ENCODE data around the gene RNF150.
"Not testable (repeated sequence)": the region's sequence is repeated elsewhere in the genome, so short reads cannot be mapped to it uniquely, and the experiment has no call there.

RNF150 gene

DNA sequence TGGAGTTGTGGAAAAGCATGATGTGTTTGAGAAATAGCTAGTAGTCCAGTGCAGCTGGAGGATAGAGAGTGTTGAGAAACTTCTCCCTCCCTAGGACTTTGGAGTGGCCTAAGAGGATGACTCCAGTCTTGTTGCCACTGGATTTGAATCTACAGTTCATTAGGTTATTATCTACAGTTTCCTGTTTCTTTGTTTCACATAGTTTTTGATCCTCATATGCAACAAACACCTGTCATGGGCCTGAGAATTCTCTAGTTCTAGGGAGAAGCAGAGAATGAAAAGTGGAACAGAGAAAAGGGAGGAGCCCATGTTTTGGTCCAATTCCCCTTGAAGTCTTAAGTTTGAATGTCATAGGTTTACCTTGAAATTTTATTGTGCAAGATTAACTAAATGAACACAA, 303.4 kb downstream of the RNF150 start:
- H3K27me3 Mint-ChIP-seq (ENCODE audit: low read depth, poor library complexity) = peaks cover 14% of the 10 kb centered on the region
- H3K27ac Mint-ChIP-seq = no peak overlapping the region
- no peaks in the 10 kb centered on the region for H3K36me3 Mint-ChIP-seq (ENCODE audit: low read depth)
- TF ChIP-seq, protein P1, sequence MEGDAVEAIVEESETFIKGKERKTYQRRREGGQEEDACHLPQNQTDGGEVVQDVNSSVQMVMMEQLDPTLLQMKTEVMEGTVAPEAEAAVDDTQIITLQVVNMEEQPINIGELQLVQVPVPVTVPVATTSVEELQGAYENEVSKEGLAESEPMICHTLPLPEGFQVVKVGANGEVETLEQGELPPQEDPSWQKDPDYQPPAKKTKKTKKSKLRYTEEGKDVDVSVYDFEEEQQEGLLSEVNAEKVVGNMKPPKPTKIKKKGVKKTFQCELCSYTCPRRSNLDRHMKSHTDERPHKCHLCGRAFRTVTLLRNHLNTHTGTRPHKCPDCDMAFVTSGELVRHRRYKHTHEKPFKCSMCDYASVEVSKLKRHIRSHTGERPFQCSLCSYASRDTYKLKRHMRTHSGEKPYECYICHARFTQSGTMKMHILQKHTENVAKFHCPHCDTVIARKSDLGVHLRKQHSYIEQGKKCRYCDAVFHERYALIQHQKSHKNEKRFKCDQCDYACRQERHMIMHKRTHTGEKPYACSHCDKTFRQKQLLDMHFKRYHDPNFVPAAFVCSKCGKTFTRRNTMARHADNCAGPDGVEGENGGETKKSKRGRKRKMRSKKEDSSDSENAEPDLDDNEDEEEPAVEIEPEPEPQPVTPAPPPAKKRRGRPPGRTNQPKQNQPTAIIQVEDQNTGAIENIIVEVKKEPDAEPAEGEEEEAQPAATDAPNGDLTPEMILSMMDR (IDR thresholded peaks at IDR 0.05) = no peak
- peaks cover 13% of the 10 kb centered on the region for H3K9me3 Mint-ChIP-seq
- no peaks in the 10 kb centered on the region for H3K4me1 Mint-ChIP-seq
- DNase-seq = no peak
- no peak overlapping the region for H3K4me3 Mint-ChIP-seq

DNA sequence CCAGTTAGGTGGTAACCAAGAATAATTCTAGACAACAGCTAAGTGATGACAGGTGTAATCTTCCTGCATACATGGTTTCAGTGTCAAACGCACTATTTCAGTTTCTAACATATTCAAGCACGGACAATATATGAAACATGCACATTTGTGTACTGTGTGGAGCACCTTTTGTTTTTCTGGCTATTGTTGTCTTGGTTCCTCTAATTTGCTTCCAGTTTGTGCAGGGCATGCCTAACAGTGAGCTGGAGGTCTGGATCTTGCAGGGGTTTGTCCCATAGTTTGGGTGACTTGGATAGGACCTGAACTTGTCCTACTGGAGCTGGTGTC, 306.6 kb downstream of the RNF150 start:
- Mint-ChIP-seq H3K4me3 (no peak overlapping the region), H3K9me3 (peaks cover 20% of the 10 kb centered on the region)
- TF ChIP-seq, protein P1 (IDR thresholded peaks at IDR 0.05) = no peak

DNA sequence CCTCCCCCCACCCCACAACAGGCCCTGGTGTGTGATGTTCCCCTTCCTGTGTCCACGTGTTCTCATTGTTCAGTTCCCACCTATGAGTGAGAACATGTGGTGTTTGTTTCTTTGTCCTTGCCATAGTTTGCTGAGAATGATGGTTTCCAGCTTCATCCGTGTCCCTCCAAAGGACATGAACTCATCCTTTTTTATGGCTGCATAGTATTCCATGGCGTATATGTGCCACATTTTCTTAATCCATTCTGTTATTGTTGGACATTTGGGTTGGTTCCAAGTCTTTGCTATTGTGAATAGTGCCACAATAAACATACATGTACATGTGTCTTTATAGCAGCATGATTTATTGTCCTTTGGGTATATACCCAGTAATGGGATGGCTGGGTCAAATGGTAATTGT, 312.7 kb downstream of the RNF150 start:
- not testable (repeated sequence) for H3K36me3 Mint-ChIP-seq (ENCODE audit: low read depth); H3K4me3 Mint-ChIP-seq; H3K4me1 Mint-ChIP-seq; H3K27me3 Mint-ChIP-seq (ENCODE audit: low read depth, poor library complexity); H3K27ac Mint-ChIP-seq; DNase-seq
- H3K9me3 Mint-ChIP-seq = peaks cover 10% of the 10 kb centered on the region

More for the DNA sequence above, 306.6 kb downstream of the RNF150 start:
- Mint-ChIP-seq H3K36me3 (ENCODE audit: low read depth) (no peaks in the 10 kb centered on the region), H3K4me1 (no peaks in the 10 kb centered on the region), H3K27me3 (ENCODE audit: low read depth, poor library complexity) (peaks cover 11% of the 10 kb centered on the region), H3K27ac (no peak overlapping the region)
- no peak for DNase-seq

DNA sequence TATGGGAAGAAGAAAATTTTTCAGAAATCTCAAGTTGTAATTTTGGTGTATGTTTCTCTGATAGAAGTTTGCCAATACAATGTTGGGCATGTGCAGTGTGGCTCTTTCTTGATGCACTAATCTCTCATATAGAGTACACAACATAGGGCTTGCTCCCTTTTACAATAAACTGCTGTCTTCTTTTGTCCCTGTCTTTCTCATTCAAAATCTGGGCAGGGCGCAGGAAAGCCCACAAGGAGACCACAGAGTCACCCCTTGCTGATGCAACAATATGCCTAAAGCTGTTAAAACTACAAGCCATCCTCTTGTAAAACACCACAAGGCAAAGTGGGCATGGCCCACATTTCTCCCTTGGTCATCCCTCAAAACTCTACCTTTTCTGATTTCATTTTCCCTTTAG, 313.7 kb downstream of the RNF150 start:
- Mint-ChIP-seq H3K9me3 (peaks cover 5% of the 10 kb centered on the region), H3K27me3 (ENCODE audit: low read depth, poor library complexity) (peaks cover 13% of the 10 kb centered on the region), H3K4me1 (no peaks in the 10 kb centered on the region), H3K36me3 (ENCODE audit: low read depth) (no peaks in the 10 kb centered on the region), H3K27ac (no peak overlapping the region), H3K4me3 (no peak overlapping the region)
- no peak for DNase-seq
- TF ChIP-seq, protein P1 (IDR thresholded peaks at IDR 0.05) = no peak

DNA sequence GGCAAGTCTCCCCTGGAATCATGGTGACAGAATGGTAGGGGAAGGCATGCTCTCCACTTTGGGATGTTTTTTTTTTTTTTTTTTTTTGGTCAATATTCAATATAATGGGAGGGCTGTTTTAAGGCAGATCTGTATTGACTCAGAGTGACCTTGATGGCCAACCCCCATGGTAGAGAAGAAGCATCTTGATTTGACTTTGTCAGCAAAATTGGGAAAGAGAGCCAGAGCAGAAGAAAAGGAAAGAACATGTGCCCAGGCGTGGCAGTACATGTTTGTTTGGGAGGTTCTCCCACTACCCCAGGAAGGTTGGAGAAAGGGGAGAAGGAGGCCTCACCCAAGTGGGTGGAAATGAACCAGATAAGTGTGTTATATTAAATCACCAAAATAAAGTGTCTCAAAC, 314.8 kb downstream of the RNF150 start:
- DNase-seq = no peak
- Mint-ChIP-seq H3K9me3 (peaks cover 5% of the 10 kb centered on the region), H3K27me3 (ENCODE audit: low read depth, poor library complexity) (peaks cover 13% of the 10 kb centered on the region), H3K27ac (no peak overlapping the region), H3K4me1 (no peaks in the 10 kb centered on the region), H3K4me3 (no peak overlapping the region), H3K36me3 (ENCODE audit: low read depth) (no peaks in the 10 kb centered on the region)
- TF ChIP-seq, protein P1 (IDR thresholded peaks at IDR 0.05) = no peak

DNA sequence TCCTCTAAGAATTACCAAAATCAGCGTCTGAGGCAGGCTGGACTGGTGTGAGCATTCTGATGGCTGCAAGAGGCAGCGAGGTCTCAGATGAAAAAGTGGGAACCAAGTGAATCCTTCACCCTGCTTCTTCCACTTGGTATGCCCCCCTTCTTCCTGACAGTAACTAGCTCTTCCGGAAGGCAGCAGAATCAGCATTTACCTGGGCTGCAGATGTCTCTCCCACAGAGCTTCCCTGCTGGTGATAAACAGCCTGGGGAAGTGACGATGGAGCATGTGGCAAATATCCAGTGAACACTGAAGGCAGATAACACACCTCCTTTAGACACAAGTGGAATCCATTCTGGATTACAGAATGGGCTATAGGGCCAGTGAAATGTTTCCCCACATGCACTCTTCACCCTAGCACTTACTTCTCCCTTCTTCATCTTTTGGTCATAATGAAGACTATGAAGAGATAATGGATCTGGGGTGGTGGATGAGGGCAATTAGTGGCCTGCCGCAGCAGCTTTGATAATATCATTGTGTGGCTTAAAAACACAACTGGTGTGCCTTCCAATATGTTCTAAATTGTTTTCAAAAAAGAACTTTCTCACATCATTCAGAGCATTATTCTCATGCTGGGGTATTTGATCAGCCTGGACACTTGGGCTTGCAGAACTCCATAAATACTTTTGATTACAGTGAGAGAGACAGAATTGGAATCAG, 316.3 kb downstream of the RNF150 start:
- DNase-seq = no peak
- no peak overlapping the region for H3K4me3 Mint-ChIP-seq
- no peaks in the 10 kb centered on the region for H3K4me1 Mint-ChIP-seq
- H3K36me3 Mint-ChIP-seq (ENCODE audit: low read depth) = no peaks in the 10 kb centered on the region
- H3K27me3 Mint-ChIP-seq (ENCODE audit: low read depth, poor library complexity) = peaks cover 15% of the 10 kb centered on the region
- TF ChIP-seq, protein P1 (IDR thresholded peaks at IDR 0.05) = no peak
- no peak overlapping the region for H3K27ac Mint-ChIP-seq
- peaks cover 2% of the 10 kb centered on the region for H3K9me3 Mint-ChIP-seq
